ENCODE measurements around the gene MNAT1. TPM values are rescaled to one million over a fixed set of nuclear protein-coding genes. Genes with fewer than 3 reads are reported as not detected.

MNAT1 gene
- total RNA-seq, 1 donor from 2014 or later, result 75.4 TPM

DNA sequence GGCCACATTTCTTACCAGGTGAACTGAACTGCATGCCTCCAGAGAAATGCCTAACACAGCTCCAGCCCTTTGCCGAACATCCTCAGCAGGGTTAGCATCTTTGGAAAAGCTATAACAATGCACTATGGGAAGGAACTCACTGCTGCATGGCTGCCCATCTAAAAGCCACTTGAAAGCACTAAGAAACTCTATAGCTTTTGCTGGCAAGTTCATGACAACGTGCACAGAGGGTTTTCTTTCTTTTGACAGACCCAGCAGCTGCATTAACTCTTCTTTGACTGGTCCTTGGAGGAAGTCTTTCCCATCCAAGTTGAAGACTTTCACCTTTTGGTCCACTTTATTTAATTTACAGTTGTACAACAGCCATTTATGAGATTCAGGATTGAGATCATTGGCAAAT lies 241.0 kb downstream of the MNAT1 start:
- H3K4me3 ChIP-seq (ENCODE audit: low read depth, low read length), result no peak overlapping the region
- TF ChIP-seq, protein P1, sequence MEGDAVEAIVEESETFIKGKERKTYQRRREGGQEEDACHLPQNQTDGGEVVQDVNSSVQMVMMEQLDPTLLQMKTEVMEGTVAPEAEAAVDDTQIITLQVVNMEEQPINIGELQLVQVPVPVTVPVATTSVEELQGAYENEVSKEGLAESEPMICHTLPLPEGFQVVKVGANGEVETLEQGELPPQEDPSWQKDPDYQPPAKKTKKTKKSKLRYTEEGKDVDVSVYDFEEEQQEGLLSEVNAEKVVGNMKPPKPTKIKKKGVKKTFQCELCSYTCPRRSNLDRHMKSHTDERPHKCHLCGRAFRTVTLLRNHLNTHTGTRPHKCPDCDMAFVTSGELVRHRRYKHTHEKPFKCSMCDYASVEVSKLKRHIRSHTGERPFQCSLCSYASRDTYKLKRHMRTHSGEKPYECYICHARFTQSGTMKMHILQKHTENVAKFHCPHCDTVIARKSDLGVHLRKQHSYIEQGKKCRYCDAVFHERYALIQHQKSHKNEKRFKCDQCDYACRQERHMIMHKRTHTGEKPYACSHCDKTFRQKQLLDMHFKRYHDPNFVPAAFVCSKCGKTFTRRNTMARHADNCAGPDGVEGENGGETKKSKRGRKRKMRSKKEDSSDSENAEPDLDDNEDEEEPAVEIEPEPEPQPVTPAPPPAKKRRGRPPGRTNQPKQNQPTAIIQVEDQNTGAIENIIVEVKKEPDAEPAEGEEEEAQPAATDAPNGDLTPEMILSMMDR (conservative IDR thresholded peaks at IDR 0.05; ENCODE audit: low read depth, low read length), result no peak
- DNase-seq (ENCODE audit: low read depth), result no peak

- no peak overlapping the region for H3K4me3 ChIP-seq (ENCODE audit: low read depth, low read length)
Observed at GRCh38 chr14:60977847-60978246, 243.3 kb downstream of the MNAT1 start.

DNA sequence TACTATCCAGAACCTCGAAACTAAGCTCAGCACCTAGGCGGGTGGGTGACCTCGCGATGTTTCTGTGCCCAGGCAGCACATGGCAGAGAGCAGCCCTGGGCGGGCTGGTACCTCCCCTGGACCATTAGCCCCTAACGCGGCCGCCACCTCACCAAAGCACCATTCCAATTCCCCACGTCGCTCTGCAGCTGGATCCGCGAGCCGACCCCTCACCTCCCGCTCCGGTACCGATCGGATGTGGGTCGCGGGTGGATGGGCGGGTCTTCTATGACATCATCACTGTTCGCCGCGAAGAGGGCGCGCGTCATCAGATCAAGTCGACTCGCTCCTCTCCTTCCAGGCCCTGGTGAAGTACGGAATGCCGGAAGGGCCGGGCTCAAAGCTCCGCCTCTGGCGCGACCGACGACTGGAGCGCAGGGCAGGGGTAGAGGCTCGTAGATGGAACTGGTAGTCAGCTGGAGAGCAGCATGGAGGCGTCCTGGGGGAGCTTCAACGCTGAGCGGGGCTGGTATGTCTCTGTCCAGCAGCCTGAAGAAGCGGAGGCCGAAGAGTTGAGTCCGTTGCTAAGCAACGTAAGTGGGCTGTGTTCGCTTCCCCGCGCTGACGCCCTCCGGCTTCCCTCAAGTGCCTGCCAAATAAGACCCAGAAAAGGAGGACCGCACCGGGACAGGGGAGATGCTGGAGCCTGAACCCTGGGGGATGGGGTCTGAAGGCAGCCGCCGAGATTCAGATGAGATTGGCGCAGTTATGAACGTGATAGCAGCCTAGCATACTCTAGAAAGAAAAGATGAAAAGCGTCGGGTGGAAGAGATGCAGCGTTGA lies 246.5 kb downstream of the MNAT1 start, which contains the start of the genes SLC38A6 and TRMT5:
Gene SLC38A6, plus strand, starts transcription at position 435 of the 822 bp plus-strand sequence. Its CDS starts 33 bp downstream, at position 468.
Gene TRMT5, minus strand, starts transcription at position 269 of the 822 bp plus-strand sequence. Its CDS starts 106 bp downstream, at position 163.
- H3K4me3 ChIP-seq (ENCODE audit: low read depth, low read length), result peak within 1 kb of the TSS; percentile 93
- TF ChIP-seq, protein P1 (conservative IDR thresholded peaks at IDR 0.05; ENCODE audit: low read depth, low read length), result no peak
- peak; percentile 67 for DNase-seq (ENCODE audit: low read depth)

More at GRCh38 chr14:60977847-60978246, 243.3 kb downstream of the MNAT1 start:
- no peak for DNase-seq (ENCODE audit: low read depth)
- TF ChIP-seq, protein P1 (conservative IDR thresholded peaks at IDR 0.05; ENCODE audit: low read depth, low read length), result no peak

DNA sequence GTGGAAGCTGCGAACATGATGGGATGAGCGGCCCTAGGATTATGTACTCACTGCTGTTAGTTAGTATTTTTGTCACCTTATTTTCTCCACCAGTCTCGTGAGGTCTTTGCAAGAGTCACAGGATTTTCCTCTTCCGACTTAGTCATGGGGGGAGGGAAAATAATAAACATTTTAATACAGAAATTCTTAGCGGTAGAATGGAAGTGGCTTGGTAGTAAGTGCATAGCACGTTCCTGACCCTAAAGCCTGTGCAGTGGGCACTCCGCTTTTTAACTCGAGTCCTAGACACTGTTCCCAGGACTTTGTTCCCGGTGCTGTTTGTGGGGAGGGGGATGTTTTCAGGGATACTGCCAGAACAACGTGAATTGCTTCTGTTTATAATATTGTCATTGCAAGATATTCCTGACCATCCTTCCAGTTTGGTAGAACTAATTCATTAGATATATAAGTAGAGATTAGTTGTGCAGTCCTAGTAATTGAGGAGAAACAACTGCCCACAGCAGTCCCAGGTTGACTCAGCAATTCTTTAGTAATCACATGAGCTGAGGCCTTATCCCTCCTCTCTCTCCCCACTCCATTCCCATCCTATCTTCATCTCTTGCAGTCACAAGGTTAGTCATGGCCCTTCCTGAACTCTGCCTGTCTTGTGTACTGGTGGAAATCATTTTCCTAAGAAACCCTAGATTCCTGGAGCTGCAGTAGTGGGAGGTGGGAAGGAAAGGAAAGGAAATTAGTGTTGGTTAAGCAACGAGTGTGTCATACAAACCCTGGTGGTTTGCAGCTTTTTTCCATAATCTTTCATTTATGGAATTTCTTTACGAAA lies 247.3 kb downstream of the MNAT1 start:
- TF ChIP-seq, protein P1 (conservative IDR thresholded peaks at IDR 0.05; ENCODE audit: low read depth, low read length), result no peak
- peak; percentile 61 for DNase-seq (ENCODE audit: low read depth)
- H3K4me3 ChIP-seq (ENCODE audit: low read depth, low read length), result peak overlapping the region; percentile 93

DNA sequence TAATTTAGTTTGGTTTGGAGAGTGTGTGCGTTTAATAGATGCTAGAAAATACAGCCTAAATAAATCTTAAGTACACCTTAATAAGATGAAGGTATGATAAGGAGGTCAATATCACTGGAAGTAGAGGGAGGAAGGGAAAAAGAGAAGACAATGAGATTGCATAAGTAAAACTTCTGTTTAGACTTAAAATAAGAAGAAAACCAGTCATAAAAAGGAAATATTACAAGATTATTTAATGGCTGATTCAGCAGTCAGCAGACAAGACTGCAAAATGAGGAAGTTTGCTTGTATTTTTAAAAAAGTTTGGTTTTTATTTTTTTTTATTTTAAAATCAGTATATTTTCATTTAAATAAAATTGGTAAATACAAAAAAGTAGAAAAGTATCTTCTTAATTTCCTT lies 249.6 kb downstream of the MNAT1 start:
- no peak for DNase-seq (ENCODE audit: low read depth)
- TF ChIP-seq, protein P1 (conservative IDR thresholded peaks at IDR 0.05; ENCODE audit: low read depth, low read length), result no peak
- no peak overlapping the region for H3K4me3 ChIP-seq (ENCODE audit: low read depth, low read length)

GRCh38 chr14:60986500-60986899 lies 251.9 kb downstream of the MNAT1 start:
- no peak overlapping the region for H3K4me3 ChIP-seq (ENCODE audit: low read depth, low read length)

More at GRCh38 chr14:60986500-60986899, 251.9 kb downstream of the MNAT1 start:
- TF ChIP-seq, protein P1 (conservative IDR thresholded peaks at IDR 0.05; ENCODE audit: low read depth, low read length), result no peak
- no peak for DNase-seq (ENCODE audit: low read depth)

Measured in epithelial cell of proximal tubule (primary cell).